ENCODE measurements around the gene BLOC1S6. TPM values are rescaled to one million over a fixed set of nuclear protein-coding genes. Genes with fewer than 3 reads are reported as not detected.

BLOC1S6 gene
- total RNA-seq, 1 donor from 2014 or later = 137 TPM

DNA sequence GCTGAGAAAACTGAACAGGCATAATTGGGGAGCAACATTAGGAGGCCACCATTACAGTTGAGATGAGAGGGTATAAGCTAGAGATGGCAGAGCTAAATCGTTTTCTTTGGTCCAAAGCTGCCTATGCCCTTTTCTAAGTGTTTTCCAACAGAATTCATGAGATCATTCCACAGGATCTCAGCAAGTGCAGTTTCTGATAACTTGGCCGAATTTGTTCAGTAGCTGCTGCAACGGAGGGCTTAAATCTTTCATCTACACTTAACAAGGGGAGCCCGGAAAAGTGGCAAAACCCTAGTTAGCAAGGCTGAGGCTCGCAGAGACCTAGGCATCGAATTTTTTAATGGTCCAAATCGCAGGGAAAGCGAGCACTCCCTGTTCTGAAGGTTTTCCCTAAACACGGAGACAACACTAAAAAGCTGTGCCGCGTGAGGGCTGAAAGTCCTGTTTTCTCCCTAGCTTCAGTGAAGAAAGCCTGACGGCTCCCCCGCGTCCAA is 531 bp upstream of the BLOC1S6 start:
- FAIRE-seq (no peak), DNase-seq (ENCODE audit: low spot score in 2 of 2) (peak in 1 of 2 donors; percentile 14)

- no peak for FAIRE-seq
- DNase-seq (ENCODE audit: low spot score in 2 of 2) = no peak
Measured at GRCh38 chr15:45587863-45588170, 638 bp downstream of the BLOC1S6 start.

- no peak for DNase-seq (ENCODE audit: low spot score in 2 of 2)
- no peak for FAIRE-seq
Measured at GRCh38 chr15:45588219-45588875, 1.2 kb downstream of the BLOC1S6 start.

GRCh38 chr15:45589256-45589655 is 2.1 kb downstream of the BLOC1S6 start:
- FAIRE-seq (no peak), DNase-seq (ENCODE audit: low spot score in 2 of 2) (no peak)

GRCh38 chr15:45594319-45594718 is 7.1 kb downstream of the BLOC1S6 start:
- FAIRE-seq (no peak), DNase-seq (ENCODE audit: low spot score in 2 of 2) (no peak)

GRCh38 chr15:45594835-45595530 is 7.8 kb downstream of the BLOC1S6 start:
- DNase-seq (ENCODE audit: low spot score in 2 of 2) = no peak
- no peak for FAIRE-seq

DNA sequence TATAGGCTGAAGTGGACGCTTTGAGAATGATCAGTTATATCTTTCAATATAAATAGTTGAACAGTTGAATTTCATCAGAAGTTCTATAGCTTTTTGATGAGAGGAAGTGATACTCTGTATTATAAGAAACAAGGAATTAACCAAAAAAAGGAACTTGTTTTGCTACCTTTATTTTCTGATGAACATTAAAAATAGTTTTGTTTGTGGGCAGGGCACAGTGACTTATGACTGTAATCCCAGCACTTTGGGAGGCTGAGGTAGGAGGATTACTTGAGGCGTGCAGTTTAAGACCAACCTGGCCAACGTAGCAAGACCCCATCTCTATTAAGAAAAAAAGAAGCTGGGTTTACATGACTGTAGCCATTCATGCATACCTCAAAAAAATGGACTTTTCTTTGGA is 16.7 kb downstream of the BLOC1S6 start:
- FAIRE-seq = no peak
- no peak for DNase-seq (ENCODE audit: low spot score in 2 of 2)

DNA sequence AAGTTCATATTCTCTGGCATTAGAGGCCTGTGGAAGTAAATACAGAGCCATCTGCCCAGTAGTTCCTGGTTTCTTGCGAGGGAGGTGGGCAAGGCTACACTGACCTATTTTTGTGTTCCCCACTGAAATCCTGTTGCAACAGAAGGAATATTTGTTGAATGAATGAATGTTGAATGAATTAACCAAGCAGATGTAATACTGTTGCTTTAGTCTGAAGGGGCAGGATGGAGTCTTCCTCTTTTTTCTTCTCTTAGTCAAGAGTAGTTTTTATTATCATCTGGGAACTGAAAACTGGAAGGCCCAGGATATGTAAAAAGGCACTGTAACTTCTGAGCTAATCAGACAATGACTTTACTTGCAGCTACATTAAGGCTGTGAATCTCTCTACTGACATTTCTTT is 17.1 kb downstream of the BLOC1S6 start:
- DNase-seq (ENCODE audit: low spot score in 2 of 2) (no peak), FAIRE-seq (no peak)

- no peak for DNase-seq (ENCODE audit: low spot score in 2 of 2)
- FAIRE-seq = no peak
Measured at GRCh38 chr15:45606413-45606812, 19.2 kb downstream of the BLOC1S6 start.

DNA sequence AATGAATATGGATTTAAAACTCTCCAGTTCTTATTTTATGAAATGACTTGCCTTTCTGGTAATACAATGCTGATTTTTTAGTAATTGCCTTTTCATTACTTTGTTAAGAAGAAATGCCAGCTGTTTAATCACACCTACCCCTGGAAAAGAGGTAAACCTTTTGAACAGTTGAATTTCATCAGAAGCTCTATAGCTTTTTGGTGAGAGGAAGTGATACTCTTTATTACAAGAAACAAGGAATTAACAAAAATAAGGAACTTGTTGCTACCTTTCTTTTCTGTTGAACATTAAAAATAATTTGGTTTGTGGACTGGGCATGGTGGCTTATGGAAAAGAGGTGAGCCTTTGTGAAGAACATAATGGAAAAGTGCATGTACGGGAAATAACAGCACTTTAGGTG is 19.7 kb downstream of the BLOC1S6 start:
- FAIRE-seq = no peak
- DNase-seq (ENCODE audit: low spot score in 2 of 2) = no peak

DNA sequence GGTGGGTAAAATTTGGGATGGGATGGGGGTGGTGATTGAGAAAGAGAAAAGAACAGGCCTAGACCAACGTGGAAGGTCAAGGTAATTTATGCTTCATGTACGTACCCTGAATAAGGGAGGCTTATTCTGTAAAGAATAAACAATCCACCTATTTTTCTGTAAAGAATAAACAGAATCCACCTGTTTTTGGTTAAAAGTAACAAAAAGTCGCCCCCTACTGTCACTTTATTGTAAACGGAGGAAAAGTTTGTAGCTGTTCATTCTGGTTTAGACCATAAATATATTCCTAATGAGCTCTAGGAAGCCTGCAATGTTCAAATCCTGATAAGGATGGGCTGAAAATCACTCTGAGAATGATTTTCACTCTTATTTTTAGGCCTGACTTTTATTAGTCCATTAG is 24.1 kb downstream of the BLOC1S6 start:
- DNase-seq (ENCODE audit: low spot score in 2 of 2) = no peak
- no peak for FAIRE-seq

GRCh38 chr15:45612790-45613415 is 25.7 kb downstream of the BLOC1S6 start:
- DNase-seq (ENCODE audit: low spot score in 2 of 2) (no peak), FAIRE-seq (no peak)

- FAIRE-seq (no peak), DNase-seq (ENCODE audit: low spot score in 2 of 2) (no peak)
Measured at GRCh38 chr15:45616901-45617323, 29.7 kb downstream of the BLOC1S6 start.

- DNase-seq (ENCODE audit: low spot score in 2 of 2) = no peak
- FAIRE-seq = no peak
Measured at GRCh38 chr15:45618813-45619212, 31.6 kb downstream of the BLOC1S6 start.

GRCh38 chr15:45628136-45628535 is 41.0 kb downstream of the BLOC1S6 start:
- DNase-seq (ENCODE audit: low spot score in 2 of 2) (no peak), FAIRE-seq (no peak)

DNA sequence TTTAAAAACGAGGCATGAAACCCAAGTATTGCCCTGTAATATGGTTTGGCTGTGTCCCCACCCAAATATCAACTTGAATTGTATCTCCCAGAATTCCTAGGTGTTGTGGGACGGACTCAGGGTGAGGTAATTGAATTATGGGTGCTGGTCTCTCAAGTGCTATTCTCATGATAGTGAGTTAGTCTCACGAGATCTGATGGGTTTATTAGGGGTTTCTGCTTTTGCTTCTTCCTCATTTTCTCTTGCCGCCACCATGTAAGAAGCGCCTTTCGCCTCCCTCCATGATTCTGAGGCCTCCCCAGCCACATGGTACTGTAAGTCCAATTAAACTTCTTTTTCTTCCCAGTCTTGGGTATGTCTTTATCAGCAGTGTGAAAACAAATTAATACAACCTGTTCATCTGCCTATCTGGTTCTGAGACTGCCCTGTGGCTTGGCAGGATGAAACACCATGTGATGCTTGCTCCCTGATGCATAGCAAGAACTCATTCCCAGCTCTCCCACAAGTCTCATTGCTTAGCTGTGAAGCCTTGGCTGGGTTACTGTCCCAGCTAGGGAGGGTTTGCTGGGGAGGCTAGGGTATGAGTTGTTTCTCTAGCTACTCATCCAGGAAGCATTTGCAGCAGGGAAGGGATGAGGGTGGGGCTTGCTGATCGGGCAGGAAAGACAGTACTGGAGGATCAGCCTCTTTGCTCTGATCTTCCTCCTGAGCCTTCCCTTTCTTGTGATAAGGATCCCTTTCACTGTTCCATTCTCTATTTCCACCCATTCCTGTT is 43.9 kb downstream of the BLOC1S6 start:
- DNase-seq (ENCODE audit: low spot score in 2 of 2) = no peak
- no peak for FAIRE-seq

DNA sequence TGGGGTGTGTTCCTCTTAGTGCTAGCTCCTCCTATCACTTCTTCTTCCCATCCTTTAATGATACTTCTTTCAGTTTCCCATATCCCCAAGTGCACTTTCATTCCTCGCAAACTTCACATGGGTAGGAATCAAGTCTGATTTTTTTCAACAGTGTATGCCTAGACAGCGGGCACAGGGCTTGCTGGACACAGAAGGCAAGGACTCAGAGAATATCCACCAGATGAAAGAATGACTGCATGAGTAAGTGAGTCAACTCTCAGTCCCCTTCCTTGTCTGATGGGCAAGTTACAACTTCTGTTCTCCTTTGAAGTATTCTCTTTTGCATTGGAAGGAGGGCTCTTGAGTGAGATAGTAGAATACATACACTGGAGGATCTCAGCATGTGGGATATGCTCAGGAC is 44.6 kb downstream of the BLOC1S6 start:
- FAIRE-seq = no peak
- no peak for DNase-seq (ENCODE audit: low spot score in 2 of 2)

GRCh38 chr15:45634432-45635190 is 47.4 kb downstream of the BLOC1S6 start, which contains the start of gene SQOR:
SQOR (plus strand) TSS chr15:45635029; CDS start chr15:45658924, 23,895 bp downstream.
- peak in 1 of 2 donors; percentile 67 for DNase-seq (ENCODE audit: low spot score in 2 of 2)
- no peak for FAIRE-seq

DNA sequence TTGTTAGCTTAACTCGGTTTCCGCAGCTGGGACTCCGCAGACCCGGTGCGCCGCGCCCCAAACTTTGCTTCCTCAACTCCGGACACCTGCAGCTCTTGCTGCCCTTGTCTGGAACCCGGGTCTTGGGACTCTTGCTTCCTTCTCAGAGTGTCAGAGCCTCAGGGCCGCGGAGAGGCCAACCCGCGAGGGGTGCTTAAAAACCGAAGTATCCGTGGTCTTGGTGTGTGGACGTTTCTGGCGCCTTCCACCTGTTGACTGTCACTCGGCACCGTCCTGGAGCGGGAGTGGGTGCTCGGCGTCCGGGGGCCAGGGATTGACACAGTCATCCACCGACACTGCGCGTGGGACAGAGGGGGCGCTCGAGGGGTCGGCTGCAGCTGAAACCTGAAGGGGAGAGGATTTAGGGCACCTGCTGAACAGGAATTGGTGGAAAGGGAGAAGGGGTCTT is 48.0 kb downstream of the BLOC1S6 start:
- DNase-seq (ENCODE audit: low spot score in 2 of 2) (peak in 1 of 2 donors; percentile 25), FAIRE-seq (no peak)

DNA sequence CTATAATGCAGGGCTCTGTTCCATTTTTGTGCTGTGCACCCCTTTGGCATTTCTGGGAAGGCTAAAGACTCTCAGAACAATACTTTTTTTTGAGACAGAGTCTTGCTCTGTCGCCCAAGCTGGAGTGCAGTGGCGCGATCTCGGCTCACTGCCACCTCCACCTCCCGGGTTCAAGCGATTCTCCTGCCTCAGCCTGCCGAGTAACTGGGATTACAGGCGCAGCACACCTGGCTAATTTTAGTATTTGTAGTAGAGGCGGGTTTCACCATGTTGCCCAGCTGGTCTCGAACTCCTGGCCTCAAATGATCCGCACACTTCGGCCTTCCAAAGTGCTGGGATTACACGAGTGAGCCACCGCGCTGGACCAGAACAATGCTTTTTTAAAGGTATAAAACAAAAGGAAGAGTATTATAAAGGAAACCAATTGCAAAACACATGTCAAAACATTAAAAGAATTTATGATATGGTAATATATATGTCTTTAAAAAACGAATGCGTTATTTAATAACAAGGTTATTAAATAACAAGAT is 48.6 kb downstream of the BLOC1S6 start:
- no peak for FAIRE-seq
- no peak for DNase-seq (ENCODE audit: low spot score in 2 of 2)
